IPS-15b (cell line): ENCODE results near the gene CCNY.

Source experiments
- H3K27me3 ChIP-seq: one replicate; pipeline ENCODE4 v1.6.1; 2013; ENCODE audit warnings: low read length; ENCODE audit not compliant: control insufficient read depth, insufficient read depth
- H3K36me3 ChIP-seq: one replicate; pipeline ENCODE4 v1.6.1; 2013; ENCODE audit warnings: low read length; ENCODE audit not compliant: control insufficient read depth, insufficient read depth
- H3K4me1 ChIP-seq: one replicate; pipeline ENCODE4 v1.6.1; 2013; ENCODE audit warnings: mild to moderate bottlenecking, low read length; ENCODE audit not compliant: control insufficient read depth, insufficient read depth
- H3K4me3 ChIP-seq: one replicate; pipeline ENCODE4 v1.5.1; 2013; ENCODE audit warnings: low read depth, low read length
- H3K9ac ChIP-seq: one replicate; pipeline ENCODE4 v1.6.1; 2013; ENCODE audit warnings: low read depth, mild to moderate bottlenecking, low read length
- H3K9me3 ChIP-seq: one replicate; pipeline ENCODE4 v1.6.1; 2013; ENCODE audit warnings: mild to moderate bottlenecking, low read length; ENCODE audit not compliant: control insufficient read depth, insufficient read depth

CCNY gene

GRCh38 chr10:35445150-35445884 is 109.0 kb downstream of the CCNY start:
- Histone ChIP-seq H3K27me3 (no peaks in the 10 kb centered on the region), H3K9ac (no peak overlapping the region), H3K4me3 (no peak overlapping the region), H3K36me3 (no peaks in the 10 kb centered on the region), H3K9me3 (peaks cover 18% of the 10 kb centered on the region), H3K4me1 (peaks cover 12% of the 10 kb centered on the region)

GRCh38 chr10:35446439-35446838 is 110.1 kb downstream of the CCNY start:
- Histone ChIP-seq H3K27me3 (no peaks in the 10 kb centered on the region), H3K4me3 (no peak overlapping the region), H3K9ac (no peak overlapping the region), H3K36me3 (no peaks in the 10 kb centered on the region), H3K9me3 (peaks cover 18% of the 10 kb centered on the region), H3K4me1 (peaks cover 12% of the 10 kb centered on the region)

- Histone ChIP-seq H3K4me1 (peaks cover 12% of the 10 kb centered on the region), H3K36me3 (no peaks in the 10 kb centered on the region), H3K27me3 (no peaks in the 10 kb centered on the region), H3K9ac (no peak overlapping the region), H3K9me3 (peaks cover 16% of the 10 kb centered on the region), H3K4me3 (no peak overlapping the region)
These were observed 111.5 kb downstream of the CCNY start for GRCh38 chr10:35447693-35448407.

- H3K36me3 ChIP-seq: no peaks in the 10 kb centered on the region
- no peak overlapping the region for H3K4me3 ChIP-seq
- peaks cover 12% of the 10 kb centered on the region for H3K4me1 ChIP-seq
- peaks cover 12% of the 10 kb centered on the region for H3K9me3 ChIP-seq
- no peak overlapping the region for H3K9ac ChIP-seq
- H3K27me3 ChIP-seq: no peaks in the 10 kb centered on the region
These were observed 112.7 kb downstream of the CCNY start for GRCh38 chr10:35448687-35449662.

- H3K9ac ChIP-seq: no peak overlapping the region
- peaks cover 3% of the 10 kb centered on the region for H3K9me3 ChIP-seq
These were observed 113.6 kb downstream of the CCNY start for GRCh38 chr10:35449944-35450343.

GRCh38 chr10:35451151-35452016 is 115.1 kb downstream of the CCNY start:
- Histone ChIP-seq H3K4me3 (no peak overlapping the region), H3K36me3 (no peaks in the 10 kb centered on the region), H3K9ac (no peak overlapping the region), H3K9me3 (no peaks in the 10 kb centered on the region), H3K4me1 (peaks cover 18% of the 10 kb centered on the region), H3K27me3 (no peaks in the 10 kb centered on the region)

More at GRCh38 chr10:35449944-35450343, 113.6 kb downstream of the CCNY start:
- Histone ChIP-seq H3K36me3 (no peaks in the 10 kb centered on the region), H3K4me1 (peaks cover 12% of the 10 kb centered on the region), H3K27me3 (no peaks in the 10 kb centered on the region), H3K4me3 (no peak overlapping the region)

GRCh38 chr10:35452171-35452570 is 115.9 kb downstream of the CCNY start:
- Histone ChIP-seq H3K4me3 (no peak overlapping the region), H3K9me3 (no peaks in the 10 kb centered on the region), H3K4me1 (peaks cover 18% of the 10 kb centered on the region), H3K9ac (no peak overlapping the region), H3K27me3 (no peaks in the 10 kb centered on the region), H3K36me3 (no peaks in the 10 kb centered on the region)

- Histone ChIP-seq H3K27me3 (no peaks in the 10 kb centered on the region), H3K9me3 (no peaks in the 10 kb centered on the region), H3K9ac (no peak overlapping the region), H3K4me3 (no peak overlapping the region), H3K36me3 (no peaks in the 10 kb centered on the region), H3K4me1 (peaks cover 14% of the 10 kb centered on the region)
These were observed 116.5 kb downstream of the CCNY start for GRCh38 chr10:35452847-35453246.

- Histone ChIP-seq H3K9ac (no peak overlapping the region), H3K36me3 (no peaks in the 10 kb centered on the region), H3K9me3 (no peaks in the 10 kb centered on the region), H3K4me3 (no peak overlapping the region), H3K27me3 (no peaks in the 10 kb centered on the region), H3K4me1 (peaks cover 20% of the 10 kb centered on the region)
These were observed 117.7 kb downstream of the CCNY start for GRCh38 chr10:35453855-35454532.

- Histone ChIP-seq H3K9ac (no peak overlapping the region), H3K4me3 (no peak overlapping the region), H3K9me3 (no peaks in the 10 kb centered on the region), H3K27me3 (no peaks in the 10 kb centered on the region), H3K4me1 (peaks cover 16% of the 10 kb centered on the region), H3K36me3 (no peaks in the 10 kb centered on the region)
These were observed 119.9 kb downstream of the CCNY start for GRCh38 chr10:35456153-35456720.
